SU-DHL-6 (cell line): Measurements from ENCODE around the gene SH3RF2.

Experiments used
- H2AFZ ChIP-seq: fragments of 200-600 bp; sonication (generic); 2 replicates; pipeline ENCODE4 v1.6.1; 2014; ENCODE audit warnings: low read depth, mild to moderate bottlenecking, moderate library complexity, mixed read lengths, antibody characterized with exemption, low read length; ENCODE audit not compliant: severe bottlenecking
- H3F3A ChIP-seq: fragments of 200-600 bp; shearing (Covaris generic); 2 replicates; pipeline ENCODE4 v1.6.0; 2016; ENCODE audit warnings: antibody characterized with exemption, mild to moderate bottlenecking; ENCODE audit not compliant: insufficient read depth
- H3K27ac ChIP-seq: fragments of 200-600 bp; sonication (generic); 2 replicates; pipeline ENCODE4 v1.5.1; 2016; ENCODE audit warnings: low read depth, mild to moderate bottlenecking, low read length, moderate library complexity, mixed read lengths
- H3K27me3 ChIP-seq: fragments of 200-600 bp; sonication (generic), shearing (Covaris generic); 2 replicates; pipeline ENCODE4 v1.6.0; 2014; ENCODE audit warnings: mild to moderate bottlenecking, low read length
- H3K36me3 ChIP-seq: fragments of 200-600 bp; sonication (generic); 2 replicates; pipeline ENCODE4 v1.6.1; 2014; ENCODE audit warnings: mild to moderate bottlenecking, low read length, mixed read lengths
- H3K4me2 ChIP-seq: fragments of 300-600, 200-600 bp; shearing (Covaris generic), sonication (generic); 2 replicates; pipeline ENCODE4 v1.6.0; 2014; ENCODE audit warnings: low read length, low read depth, mild to moderate bottlenecking; ENCODE audit not compliant: poor library complexity, severe bottlenecking
- H3K4me3 ChIP-seq: fragments of 200-600 bp; sonication (generic); 2 replicates; pipeline ENCODE4 v1.5.1; 2014; ENCODE audit warnings: antibody characterized with exemption, low read length, mild to moderate bottlenecking, mixed read lengths; ENCODE audit not compliant: insufficient read depth, poor library complexity, severe bottlenecking
- H3K79me2 ChIP-seq: fragments of 200-600 bp; sonication (generic); 2 replicates; pipeline ENCODE4 v1.6.1; 2014; ENCODE audit warnings: mild to moderate bottlenecking, low read length, moderate library complexity; ENCODE audit not compliant: insufficient read depth
- H3K9ac ChIP-seq: fragments of 200-600 bp; sonication (generic); 2 replicates; pipeline ENCODE4 v1.7.0; 2014; ENCODE audit warnings: mild to moderate bottlenecking, low read length
- H3K9me2 ChIP-seq: fragments of 200-600 bp; sonication (generic); replicated peaks from 2 replicates; pipeline ENCODE4 v1.6.1; 2014; ENCODE audit warnings: low read length; ENCODE audit not compliant: insufficient read depth
- H3K9me3 ChIP-seq: fragments of 200-600 bp; sonication (generic); 2 replicates; pipeline ENCODE4 v1.6.1; 2014; ENCODE audit warnings: low read length, mixed read lengths; ENCODE audit not compliant: insufficient read depth
- H4K20me1 ChIP-seq: fragments of 200-600 bp; sonication (generic); 2 replicates; pipeline ENCODE4 v1.6.1; 2014; ENCODE audit warnings: low read depth, mild to moderate bottlenecking, antibody characterized with exemption, low read length, moderate library complexity, mixed read lengths
- EZH2phosphoT487 ChIP-seq: fragments of 200-600 bp; sonication (generic), shearing (Covaris generic); conservative IDR thresholded peaks from 2 replicates; pipeline ENCODE4 v1.6.1; 2018; ENCODE audit warnings: mild to moderate bottlenecking, antibody characterized with exemption, low read length, moderate library complexity, mixed read lengths
- TF ChIP-seq, protein P1 (sequence below): fragments of 200-600 bp; sonication (generic); IDR thresholded peaks from one replicate; pipeline ENCODE4 v1.5.1; 2017; ENCODE audit warnings: antibody characterized with exemption, mild to moderate bottlenecking, low read length, moderate library complexity; ENCODE audit not compliant: insufficient read depth, poor library complexity, severe bottlenecking

Gene SH3RF2

GRCh38 chr5:145978708-145979107 is 42.3 kb downstream of the SH3RF2 start:
- no peak overlapping the region for H3K4me2 ChIP-seq
- no peak overlapping the region for H3K4me3 ChIP-seq
- no peaks in the 10 kb centered on the region for H3K9me3 ChIP-seq

GRCh38 chr5:145979270-145980223 is 43.2 kb downstream of the SH3RF2 start:
- H3K4me2 ChIP-seq, result no peak overlapping the region
- no peaks in the 10 kb centered on the region for H3F3A ChIP-seq
- H3K36me3 ChIP-seq, result no peaks in the 10 kb centered on the region
- no peaks in the 10 kb centered on the region for H3K9me3 ChIP-seq
- H3K27ac ChIP-seq, result no peak overlapping the region
- H3K9ac ChIP-seq, result no peak overlapping the region
- no peak overlapping the region for H2AFZ ChIP-seq
- H3K79me2 ChIP-seq, result no peaks in the 10 kb centered on the region
- H3K27me3 ChIP-seq, result no peaks in the 10 kb centered on the region
- TF ChIP-seq, protein P1, sequence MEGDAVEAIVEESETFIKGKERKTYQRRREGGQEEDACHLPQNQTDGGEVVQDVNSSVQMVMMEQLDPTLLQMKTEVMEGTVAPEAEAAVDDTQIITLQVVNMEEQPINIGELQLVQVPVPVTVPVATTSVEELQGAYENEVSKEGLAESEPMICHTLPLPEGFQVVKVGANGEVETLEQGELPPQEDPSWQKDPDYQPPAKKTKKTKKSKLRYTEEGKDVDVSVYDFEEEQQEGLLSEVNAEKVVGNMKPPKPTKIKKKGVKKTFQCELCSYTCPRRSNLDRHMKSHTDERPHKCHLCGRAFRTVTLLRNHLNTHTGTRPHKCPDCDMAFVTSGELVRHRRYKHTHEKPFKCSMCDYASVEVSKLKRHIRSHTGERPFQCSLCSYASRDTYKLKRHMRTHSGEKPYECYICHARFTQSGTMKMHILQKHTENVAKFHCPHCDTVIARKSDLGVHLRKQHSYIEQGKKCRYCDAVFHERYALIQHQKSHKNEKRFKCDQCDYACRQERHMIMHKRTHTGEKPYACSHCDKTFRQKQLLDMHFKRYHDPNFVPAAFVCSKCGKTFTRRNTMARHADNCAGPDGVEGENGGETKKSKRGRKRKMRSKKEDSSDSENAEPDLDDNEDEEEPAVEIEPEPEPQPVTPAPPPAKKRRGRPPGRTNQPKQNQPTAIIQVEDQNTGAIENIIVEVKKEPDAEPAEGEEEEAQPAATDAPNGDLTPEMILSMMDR, result no peak
- no peak for TF ChIP-seq EZH2phosphoT487
- no peaks in the 10 kb centered on the region for H4K20me1 ChIP-seq
- no peaks in the 10 kb centered on the region for H3K9me2 ChIP-seq
- no peak overlapping the region for H3K4me3 ChIP-seq

More at GRCh38 chr5:145978708-145979107, 42.3 kb downstream of the SH3RF2 start:
- Histone ChIP-seq H4K20me1 (no peaks in the 10 kb centered on the region), H3K79me2 (no peaks in the 10 kb centered on the region), H3K36me3 (no peaks in the 10 kb centered on the region), H3F3A (no peaks in the 10 kb centered on the region), H2AFZ (no peak overlapping the region), H3K9ac (no peak overlapping the region), H3K27ac (no peak overlapping the region), H3K27me3 (no peaks in the 10 kb centered on the region), H3K9me2 (no peaks in the 10 kb centered on the region)
- TF ChIP-seq EZH2phosphoT487, result no peak
- TF ChIP-seq, protein P1, result no peak

GRCh38 chr5:145980259-145980658 is 43.9 kb downstream of the SH3RF2 start:
- no peak overlapping the region for H3K4me2 ChIP-seq
- H4K20me1 ChIP-seq, result no peaks in the 10 kb centered on the region
- no peaks in the 10 kb centered on the region for H3K9me3 ChIP-seq
- no peaks in the 10 kb centered on the region for H3K79me2 ChIP-seq
- no peak overlapping the region for H3K9ac ChIP-seq
- no peak overlapping the region for H3K27ac ChIP-seq
- H3K4me3 ChIP-seq, result no peak overlapping the region
- no peak overlapping the region for H2AFZ ChIP-seq
- no peaks in the 10 kb centered on the region for H3K36me3 ChIP-seq
- H3K27me3 ChIP-seq, result no peaks in the 10 kb centered on the region
- H3F3A ChIP-seq, result no peaks in the 10 kb centered on the region
- no peaks in the 10 kb centered on the region for H3K9me2 ChIP-seq
- no peak for TF ChIP-seq EZH2phosphoT487
- TF ChIP-seq, protein P1, result no peak
